Liver (tissue), 9 donors: ENCODE measurements around the gene GRK5. TPM values are rescaled to one million over a fixed set of nuclear protein-coding genes. Genes with fewer than 3 reads are reported as not detected.

Experiments used
- DNase-seq: peaks from one replicate; pipeline ENCODE4 v3.0.0-alpha.2; 2017; ENCODE audit warnings: low spot score
- H3K27ac ChIP-seq, 2 donors: one replicate each; pipeline ENCODE4 v1.7.0; 2013; ENCODE audit warnings: inconsistent platforms in 2 of 2, low read length in 2 of 2, control low read depth in 1 of 2, low read depth in 1 of 2, mild to moderate bottlenecking in 1 of 2
- H3K27me3 ChIP-seq, 4 donors: one replicate each; pipeline versions ENCODE4 v1.6.1 to v1.7.0; 2013; ENCODE audit warnings: low read length in 3 of 4, inconsistent platforms in 1 of 4, mild to moderate bottlenecking in 1 of 4, moderate library complexity in 1 of 4; ENCODE audit not compliant: control insufficient read depth in 4 of 4, insufficient read depth in 4 of 4
- H3K36me3 ChIP-seq, 4 donors: one replicate each; pipeline versions ENCODE4 v1.6.1 to v1.7.0; 2013; ENCODE audit warnings: low read length in 3 of 4, mild to moderate bottlenecking in 3 of 4, low read depth in 1 of 4, moderate library complexity in 1 of 4; ENCODE audit not compliant: control insufficient read depth in 4 of 4, insufficient read depth in 3 of 4
- H3K4me1 ChIP-seq, 4 donors: one replicate each; pipeline versions ENCODE4 v1.6.1 to v1.7.0; 2013; ENCODE audit warnings: low read length in 3 of 4, mild to moderate bottlenecking in 3 of 4, moderate library complexity in 1 of 4; ENCODE audit not compliant: control insufficient read depth in 4 of 4, insufficient read depth in 4 of 4
- H3K4me3 ChIP-seq, 3 donors: one replicate each; pipeline versions ENCODE4 v1.6.1 to v1.7.0; 2013; ENCODE audit warnings: low read length in 3 of 3, control low read depth in 1 of 3, low read depth in 1 of 3, mild to moderate bottlenecking in 1 of 3
- H3K9ac ChIP-seq, 2 donors: one replicate each; pipeline ENCODE4 v1.7.0; 2013; ENCODE audit warnings: low read length in 2 of 2, mild to moderate bottlenecking in 2 of 2, moderate library complexity in 2 of 2, control low read depth in 1 of 2, low read depth in 1 of 2
- H3K9me3 ChIP-seq, 4 donors: one replicate each; pipeline versions ENCODE4 v1.6.1 to v1.7.0; 2013; ENCODE audit warnings: low read length in 3 of 4; ENCODE audit not compliant: control insufficient read depth in 4 of 4
- EGR1 ChIP-seq, 2 donors: IDR thresholded peaks; 2 replicates each; pipeline ENCODE4 v1.6.1; 2016 to 2018; ENCODE audit warnings: antibody characterized with exemption in 2 of 2, low read depth in 2 of 2
- FOXA1 ChIP-seq: IDR thresholded peaks from 2 replicates; pipeline ENCODE4 v1.6.1; 2016; ENCODE audit warnings: antibody characterized with exemption
- FOXA2 ChIP-seq: IDR thresholded peaks from 2 replicates; pipeline ENCODE4 v1.6.1; 2016; ENCODE audit warnings: antibody characterized with exemption
- GABPA ChIP-seq, 2 donors: IDR thresholded peaks in 1 of 2; conservative IDR thresholded peaks in 1 of 2; 2 replicates each; pipeline ENCODE4 v1.6.1; 2016; ENCODE audit warnings: antibody characterized with exemption in 2 of 2, mild to moderate bottlenecking in 1 of 2, moderate library complexity in 1 of 2
- HNF4A ChIP-seq, 2 donors: conservative IDR thresholded peaks; 2 replicates each; pipeline ENCODE4 v1.6.1; 2016; ENCODE audit warnings: antibody characterized with exemption in 2 of 2, mild to moderate bottlenecking in 2 of 2
- HNF4G ChIP-seq: IDR thresholded peaks from 2 replicates; pipeline ENCODE4 v1.6.1; 2016; ENCODE audit warnings: antibody characterized with exemption
- JUND ChIP-seq, 2 donors: IDR thresholded peaks; 2 replicates each; pipeline ENCODE4 v1.6.1; 2016; ENCODE audit warnings: antibody characterized with exemption in 2 of 2
- RAD21 ChIP-seq, 2 donors: IDR thresholded peaks; 2 replicates each; pipeline ENCODE4 v1.6.1; 2016; ENCODE audit warnings: antibody characterized with exemption in 2 of 2, mild to moderate bottlenecking in 2 of 2
- RXRA ChIP-seq, 2 donors: IDR thresholded peaks; 2 replicates each; pipeline ENCODE4 v1.6.1; 2017 to 2018; ENCODE audit warnings: antibody characterized with exemption in 2 of 2, mild to moderate bottlenecking in 1 of 2
- SP1 ChIP-seq: IDR thresholded peaks from 2 replicates; pipeline ENCODE4 v1.6.1; 2018; ENCODE audit warnings: antibody characterized with exemption, mild to moderate bottlenecking
- TAF1 ChIP-seq: conservative IDR thresholded peaks from 2 replicates; pipeline ENCODE4 v1.6.1; 2016; ENCODE audit warnings: antibody characterized with exemption, mild to moderate bottlenecking
- YY1 ChIP-seq: IDR thresholded peaks from 2 replicates; pipeline ENCODE4 v1.6.1; 2016; ENCODE audit warnings: antibody characterized with exemption, mild to moderate bottlenecking
- WGBS: extraction: QIAGEN DNeasy Blood & Tissue Kit; methylation state at CpG from one replicate; pipeline ENCODE4 v1.1.7; 2013; 5-methylcytosine and 5-hydroxymethylcytosine counted together
- polyA plus RNA-seq, 2 donors: library from polyadenylated mRNA; stranded (reverse) in 1 of 2; unstranded in 1 of 2; fragments of 200-250 nt in 1 of 2; fragments of >200 nt in 1 of 2; fragmentation: Nextera tagmentation in 1 of 2; extraction: Ambion mirVana in 1 of 2; gene quantifications; one replicate each; pipeline versions ENCODE4 v1.2.1 to v1.2.3, GENCODE V29; 2013 to 2015
- total RNA-seq, 2 donors: library from RNA; depleted of rRNA; stranded (reverse); fragments of >200 nt; gene quantifications; one replicate each; pipeline ENCODE4 v1.2.3, GENCODE V29; 2014
- TF ChIP-seq, protein P1 (sequence below): fragments of 150-350 bp; IDR thresholded peaks from 2 replicates; pipeline ENCODE4 v1.5.1; 2017; ENCODE audit warnings: improper control_type of control experiment, low read depth, low read length; ENCODE audit not compliant: missing input control
- TF ChIP-seq, protein P2 (sequence below): IDR thresholded peaks from 2 replicates; pipeline ENCODE4 v1.6.1; 2016; ENCODE audit warnings: antibody characterized with exemption
- TF ChIP-seq, protein P3 (sequence below): IDR thresholded peaks from 2 replicates; pipeline ENCODE4 v1.6.1; 2016; ENCODE audit warnings: antibody characterized with exemption, mild to moderate bottlenecking
- TF ChIP-seq, protein P4 (sequence below): IDR thresholded peaks from 2 replicates; pipeline ENCODE4 v1.6.1; 2016; ENCODE audit warnings: antibody characterized with exemption
- donor health status: healthy.
- donor health status: healthy.
- donor health status: healthy.
- donor health status: healthy.
- donor health status: healthy.

The GRK5 gene
- total and polyA plus RNA-seq, 4 donors, result 2.1 to 6.6 (median 5.1) TPM

DNA sequence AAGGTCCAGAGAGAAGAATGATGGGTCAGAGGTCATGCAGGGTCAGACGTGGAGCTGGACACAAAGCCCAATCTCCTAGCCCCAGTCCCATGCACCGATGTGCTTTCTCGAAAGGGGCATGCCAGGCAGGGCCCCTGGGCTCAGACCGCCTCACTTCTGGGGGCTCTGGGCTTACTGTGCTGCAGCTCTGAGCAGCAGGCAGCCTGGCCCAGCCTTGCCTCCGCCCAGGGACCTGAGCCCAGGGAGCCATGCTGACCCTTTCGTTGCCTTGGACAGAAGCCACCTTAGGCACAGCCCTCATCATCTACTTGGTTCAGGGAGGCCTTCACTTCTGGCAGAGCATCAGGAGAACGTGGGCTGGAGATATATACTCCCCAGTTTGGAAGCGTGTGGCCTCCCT lies 161.2 kb downstream of the GRK5 start:
- 90% methylated on average over 8 of the region's 8 CpGs for WGBS
- TF ChIP-seq EGR1 (IDR thresholded peaks at IDR 0.05; ENCODE audit: low read depth in 2 of 2) (no peak), JUND (IDR thresholded peaks at IDR 0.05) (no peak), RAD21 (IDR thresholded peaks at IDR 0.05) (no peak)
- TF ChIP-seq, protein P1, sequence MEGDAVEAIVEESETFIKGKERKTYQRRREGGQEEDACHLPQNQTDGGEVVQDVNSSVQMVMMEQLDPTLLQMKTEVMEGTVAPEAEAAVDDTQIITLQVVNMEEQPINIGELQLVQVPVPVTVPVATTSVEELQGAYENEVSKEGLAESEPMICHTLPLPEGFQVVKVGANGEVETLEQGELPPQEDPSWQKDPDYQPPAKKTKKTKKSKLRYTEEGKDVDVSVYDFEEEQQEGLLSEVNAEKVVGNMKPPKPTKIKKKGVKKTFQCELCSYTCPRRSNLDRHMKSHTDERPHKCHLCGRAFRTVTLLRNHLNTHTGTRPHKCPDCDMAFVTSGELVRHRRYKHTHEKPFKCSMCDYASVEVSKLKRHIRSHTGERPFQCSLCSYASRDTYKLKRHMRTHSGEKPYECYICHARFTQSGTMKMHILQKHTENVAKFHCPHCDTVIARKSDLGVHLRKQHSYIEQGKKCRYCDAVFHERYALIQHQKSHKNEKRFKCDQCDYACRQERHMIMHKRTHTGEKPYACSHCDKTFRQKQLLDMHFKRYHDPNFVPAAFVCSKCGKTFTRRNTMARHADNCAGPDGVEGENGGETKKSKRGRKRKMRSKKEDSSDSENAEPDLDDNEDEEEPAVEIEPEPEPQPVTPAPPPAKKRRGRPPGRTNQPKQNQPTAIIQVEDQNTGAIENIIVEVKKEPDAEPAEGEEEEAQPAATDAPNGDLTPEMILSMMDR, result no peak
- Histone ChIP-seq H3K9me3 (no peaks in the 10 kb centered on the region), H3K9ac (no peak overlapping the region), H3K27ac (peak overlapping the region in 1 of 2 donors; percentile 39), H3K4me1 (peaks cover 0 to 10% (median 2%) of the 10 kb centered on the region in 4 donors), H3K4me3 (no peak overlapping the region), H3K36me3 (no peaks in the 10 kb centered on the region), H3K27me3 (no peaks in the 10 kb centered on the region)
- DNase-seq, result no peak

DNA sequence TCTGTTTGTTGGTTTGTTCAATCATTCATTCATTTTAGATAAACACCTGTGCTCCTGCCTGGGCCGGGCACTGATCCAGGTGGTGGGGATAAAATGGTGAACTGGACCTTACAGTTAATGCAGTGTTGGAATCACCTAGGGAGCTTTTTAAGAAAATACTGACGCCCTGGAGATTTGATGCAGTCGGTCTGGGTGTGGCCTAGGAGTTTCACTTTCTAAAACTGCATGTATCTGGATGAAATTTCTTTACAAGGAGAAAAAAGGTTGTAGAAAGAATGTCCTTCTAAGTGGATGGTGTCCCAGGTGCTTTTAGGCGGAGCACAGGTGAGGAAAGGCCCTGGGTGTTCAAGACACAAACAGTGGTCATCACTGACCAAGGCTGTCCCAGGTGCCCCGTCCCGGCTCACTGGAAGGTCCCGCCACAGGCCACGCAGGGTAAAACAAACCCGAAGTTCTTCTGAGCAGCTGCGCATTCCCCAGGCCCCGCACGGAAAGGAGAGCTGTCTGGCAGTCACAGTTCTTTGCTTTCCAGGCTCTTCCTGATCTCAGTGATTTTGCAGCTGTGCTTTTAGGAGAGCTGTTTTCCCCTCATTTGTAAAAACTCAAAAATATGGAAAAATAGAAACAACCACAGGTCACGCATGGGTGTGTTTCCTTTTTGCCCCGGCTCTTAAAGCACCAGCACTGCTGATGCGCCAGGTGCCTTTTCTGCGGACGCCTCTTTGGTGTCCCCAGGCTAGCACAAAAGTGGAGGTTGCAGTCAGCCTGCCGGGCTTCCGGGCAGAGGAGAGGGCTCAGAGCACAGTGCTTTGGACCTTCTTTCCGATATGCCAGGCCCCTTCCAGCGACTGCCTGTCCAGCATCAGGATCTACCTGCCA lies 161.9 kb downstream of the GRK5 start:
- Histone ChIP-seq H3K27ac (peak overlapping the region; percentile 39 to 64), H3K36me3 (no peaks in the 10 kb centered on the region), H3K4me1 (peaks cover 0 to 10% (median 2%) of the 10 kb centered on the region in 4 donors), H3K9ac (no peak overlapping the region), H3K27me3 (no peaks in the 10 kb centered on the region), H3K4me3 (no peak overlapping the region), H3K9me3 (no peaks in the 10 kb centered on the region)
- 81% methylated on average over 21 of the region's 21 CpGs for WGBS
- DNase-seq, result no peak
- TF ChIP-seq HNF4A (conservative IDR thresholded peaks at IDR 0.05), result no peak
- no peak for TF ChIP-seq HNF4G
- no peak for TF ChIP-seq GABPA (IDR thresholded peaks at IDR 0.05 in 1 of 2, conservative IDR thresholded peaks at IDR 0.05 in 1 of 2)
- TF ChIP-seq RAD21 (IDR thresholded peaks at IDR 0.05), result no peak
- TF ChIP-seq, protein P2, sequence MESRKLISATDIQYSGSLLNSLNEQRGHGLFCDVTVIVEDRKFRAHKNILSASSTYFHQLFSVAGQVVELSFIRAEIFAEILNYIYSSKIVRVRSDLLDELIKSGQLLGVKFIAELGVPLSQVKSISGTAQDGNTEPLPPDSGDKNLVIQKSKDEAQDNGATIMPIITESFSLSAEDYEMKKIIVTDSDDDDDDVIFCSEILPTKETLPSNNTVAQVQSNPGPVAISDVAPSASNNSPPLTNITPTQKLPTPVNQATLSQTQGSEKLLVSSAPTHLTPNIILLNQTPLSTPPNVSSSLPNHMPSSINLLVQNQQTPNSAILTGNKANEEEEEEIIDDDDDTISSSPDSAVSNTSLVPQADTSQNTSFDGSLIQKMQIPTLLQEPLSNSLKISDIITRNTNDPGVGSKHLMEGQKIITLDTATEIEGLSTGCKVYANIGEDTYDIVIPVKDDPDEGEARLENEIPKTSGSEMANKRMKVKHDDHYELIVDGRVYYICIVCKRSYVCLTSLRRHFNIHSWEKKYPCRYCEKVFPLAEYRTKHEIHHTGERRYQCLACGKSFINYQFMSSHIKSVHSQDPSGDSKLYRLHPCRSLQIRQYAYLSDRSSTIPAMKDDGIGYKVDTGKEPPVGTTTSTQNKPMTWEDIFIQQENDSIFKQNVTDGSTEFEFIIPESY, result no peak
- TF ChIP-seq RXRA (IDR thresholded peaks at IDR 0.05), result no peak
- no peak for TF ChIP-seq FOXA1
- TF ChIP-seq, protein P3, sequence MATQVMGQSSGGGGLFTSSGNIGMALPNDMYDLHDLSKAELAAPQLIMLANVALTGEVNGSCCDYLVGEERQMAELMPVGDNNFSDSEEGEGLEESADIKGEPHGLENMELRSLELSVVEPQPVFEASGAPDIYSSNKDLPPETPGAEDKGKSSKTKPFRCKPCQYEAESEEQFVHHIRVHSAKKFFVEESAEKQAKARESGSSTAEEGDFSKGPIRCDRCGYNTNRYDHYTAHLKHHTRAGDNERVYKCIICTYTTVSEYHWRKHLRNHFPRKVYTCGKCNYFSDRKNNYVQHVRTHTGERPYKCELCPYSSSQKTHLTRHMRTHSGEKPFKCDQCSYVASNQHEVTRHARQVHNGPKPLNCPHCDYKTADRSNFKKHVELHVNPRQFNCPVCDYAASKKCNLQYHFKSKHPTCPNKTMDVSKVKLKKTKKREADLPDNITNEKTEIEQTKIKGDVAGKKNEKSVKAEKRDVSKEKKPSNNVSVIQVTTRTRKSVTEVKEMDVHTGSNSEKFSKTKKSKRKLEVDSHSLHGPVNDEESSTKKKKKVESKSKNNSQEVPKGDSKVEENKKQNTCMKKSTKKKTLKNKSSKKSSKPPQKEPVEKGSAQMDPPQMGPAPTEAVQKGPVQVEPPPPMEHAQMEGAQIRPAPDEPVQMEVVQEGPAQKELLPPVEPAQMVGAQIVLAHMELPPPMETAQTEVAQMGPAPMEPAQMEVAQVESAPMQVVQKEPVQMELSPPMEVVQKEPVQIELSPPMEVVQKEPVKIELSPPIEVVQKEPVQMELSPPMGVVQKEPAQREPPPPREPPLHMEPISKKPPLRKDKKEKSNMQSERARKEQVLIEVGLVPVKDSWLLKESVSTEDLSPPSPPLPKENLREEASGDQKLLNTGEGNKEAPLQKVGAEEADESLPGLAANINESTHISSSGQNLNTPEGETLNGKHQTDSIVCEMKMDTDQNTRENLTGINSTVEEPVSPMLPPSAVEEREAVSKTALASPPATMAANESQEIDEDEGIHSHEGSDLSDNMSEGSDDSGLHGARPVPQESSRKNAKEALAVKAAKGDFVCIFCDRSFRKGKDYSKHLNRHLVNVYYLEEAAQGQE, result no peak
- no peak for TF ChIP-seq YY1
- TF ChIP-seq SP1, result no peak
- TF ChIP-seq FOXA2, result no peak
- TF ChIP-seq TAF1, result no peak
- TF ChIP-seq, protein P4, sequence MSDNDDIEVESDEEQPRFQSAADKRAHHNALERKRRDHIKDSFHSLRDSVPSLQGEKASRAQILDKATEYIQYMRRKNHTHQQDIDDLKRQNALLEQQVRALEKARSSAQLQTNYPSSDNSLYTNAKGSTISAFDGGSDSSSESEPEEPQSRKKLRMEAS, result no peak
